Gastroesophageal sphincter (tissue), 4 donors: Measurements from ENCODE around the gene HSPBP1. TPM values are rescaled to one million over a fixed set of nuclear protein-coding genes. Genes with fewer than 3 reads are reported as not detected.

Source experiments
- ATAC-seq: fragments of 150-250 bp; one replicate; pipeline ENCODE4 v1.9.1; 2016; ENCODE audit warnings: mild to moderate bottlenecking, moderate library complexity
- H3K27ac ChIP-seq, 4 donors: fragments of 200-600 bp; sonication (generic) in 3 of 4; 1 replicate in 3 of 4; 2 replicates in 1 of 4; pipeline ENCODE4 v1.5.1; 2016 to 2019
- H3K27me3 ChIP-seq: fragments of 200-600 bp; sonication (generic); one replicate; pipeline ENCODE4 v1.5.1; 2019
- H3K36me3 ChIP-seq, 2 donors: fragments of 200-600 bp; sonication (generic); one replicate each; pipeline ENCODE4 v1.5.1; 2019; ENCODE audit warnings: control low read depth in 1 of 2
- H3K4me1 ChIP-seq, 3 donors: fragments of 200-600 bp; sonication (generic); 1 replicate in 2 of 3; 2 replicates in 1 of 3; pipeline ENCODE4 v1.5.1; 2016 to 2019; ENCODE audit warnings: control low read depth in 2 of 3
- H3K4me3 ChIP-seq, 2 donors: fragments of 200-600 bp; sonication (generic); one replicate each; pipeline ENCODE4 v1.5.1; 2019; ENCODE audit warnings: mild to moderate bottlenecking in 1 of 2, moderate library complexity in 1 of 2
- H3K9me3 ChIP-seq, 3 donors: fragments of 200-600 bp; sonication (generic); one replicate each; pipeline ENCODE4 v1.5.1; 2017 to 2019; ENCODE audit warnings: control low read depth in 2 of 3
- CTCF ChIP-seq, 4 experiments: fragments of 200-600 bp in 2 of 4; fragments of 450-650 bp in 2 of 4; sonication (generic) in 1 of 4; IDR thresholded peaks; one replicate each; pipeline ENCODE4 v1.5.1; 2017 to 2019; ENCODE audit warnings: antibody characterized with exemption in 4 of 4, mild to moderate bottlenecking in 2 of 4, moderate library complexity in 2 of 4
- EP300 ChIP-seq: sonication (generic); formaldehyde crosslinking; IDR thresholded peaks from one replicate; pipeline ENCODE4 v1.6.1; 2017; ENCODE audit warnings: antibody characterized with exemption, mild to moderate bottlenecking
- POLR2A ChIP-seq, 2 donors: fragments of 450-650 bp; IDR thresholded peaks; one replicate each; pipeline ENCODE4 v1.6.1; 2017; ENCODE audit warnings: antibody characterized with exemption in 2 of 2, mild to moderate bottlenecking in 2 of 2, moderate library complexity in 1 of 2
- POLR2AphosphoS5 ChIP-seq: sonication (generic); formaldehyde crosslinking; IDR thresholded peaks from one replicate; pipeline ENCODE4 v1.6.1; 2017; ENCODE audit warnings: antibody characterized with exemption
- WGBS, 2 donors: methylation state at CpG; one replicate each; pipeline ENCODE4 v1.1.5; 2018; ENCODE audit warnings: low coverage in 1 of 2; 5-methylcytosine and 5-hydroxymethylcytosine counted together
- total RNA-seq, 4 donors: library from RNA; depleted of rRNA; stranded (reverse); fragments of >200 nt; gene quantifications; one replicate each; pipeline ENCODE4 v1.1.0, GENCODE V29; 2016

HSPBP1 gene
- total RNA-seq, 4 donors from 2014 or later: 20.9 to 37.1 (median 26.5) TPM

- no peak overlapping the region for H3K27ac ChIP-seq
- TF ChIP-seq POLR2A (IDR thresholded peaks at IDR 0.05) (no peak), CTCF (IDR thresholded peaks at IDR 0.05) (no peak), EP300 (no peak), POLR2AphosphoS5 (no peak)
- WGBS, 2 donors: 83 to 89% methylated on average over 5 to 10 of the region's 21 CpGs
- peaks cover 0 to 99% (median 41%) of the 10 kb centered on the region in 3 donors for H3K4me1 ChIP-seq
- no peaks in the 10 kb centered on the region for H3K27me3 ChIP-seq
- peaks cover 0 to 15% of the 10 kb centered on the region in 2 donors for H3K36me3 ChIP-seq
- no peak overlapping the region for H3K4me3 ChIP-seq
- ATAC-seq: no peak
- H3K9me3 ChIP-seq: no peaks in the 10 kb centered on the region
Measured at GRCh38 chr19:55252760-55253663, 26.9 kb downstream of the HSPBP1 start.

GRCh38 chr19:55251341-55252081 is 28.4 kb downstream of the HSPBP1 start:
- TF ChIP-seq POLR2A (IDR thresholded peaks at IDR 0.05) (no peak), CTCF (IDR thresholded peaks at IDR 0.05) (no peak), EP300 (no peak), POLR2AphosphoS5 (no peak)
- Histone ChIP-seq H3K27me3 (no peaks in the 10 kb centered on the region), H3K36me3 (peaks cover 0 to 22% of the 10 kb centered on the region in 2 donors), H3K9me3 (no peaks in the 10 kb centered on the region), H3K4me3 (no peak overlapping the region), H3K4me1 (peaks cover 0 to 95% (median 40%) of the 10 kb centered on the region in 3 donors), H3K27ac (no peak overlapping the region)
- 81 to 94% methylated on average over 3 to 5 of the region's 19 CpGs for WGBS, 2 donors
- ATAC-seq: no peak

GRCh38 chr19:55250262-55251036 is 29.5 kb downstream of the HSPBP1 start:
- Histone ChIP-seq H3K9me3 (no peaks in the 10 kb centered on the region), H3K36me3 (peaks cover 0 to 32% of the 10 kb centered on the region in 2 donors), H3K4me3 (no peak overlapping the region), H3K4me1 (peaks cover 0 to 84% (median 29%) of the 10 kb centered on the region in 3 donors), H3K27ac (no peak overlapping the region), H3K27me3 (no peaks in the 10 kb centered on the region)
- TF ChIP-seq POLR2A (IDR thresholded peaks at IDR 0.05) (no peak), CTCF (IDR thresholded peaks at IDR 0.05) (no peak), POLR2AphosphoS5 (no peak), EP300 (no peak)
- ATAC-seq: no peak
- WGBS, 2 donors: 87 to 100% methylated on average over 1 to 8 of the region's 18 CpGs

- no peaks in the 10 kb centered on the region for H3K9me3 ChIP-seq
- H3K4me1 ChIP-seq: peaks cover 0 to 78% (median 23%) of the 10 kb centered on the region in 3 donors
- no peak overlapping the region for H3K27ac ChIP-seq
- H3K36me3 ChIP-seq: peaks cover 0 to 38% of the 10 kb centered on the region in 2 donors
- no peak for ATAC-seq
- TF ChIP-seq CTCF (IDR thresholded peaks at IDR 0.05): no peak
- no peak for TF ChIP-seq POLR2AphosphoS5
- TF ChIP-seq POLR2A (IDR thresholded peaks at IDR 0.05): no peak
- no peak for TF ChIP-seq EP300
- H3K4me3 ChIP-seq: no peak overlapping the region
- WGBS, 2 donors: 87% methylated on average over 6 of the region's 11 CpGs; no CpG with 5 or more reads in 1 of the 2 donors
- H3K27me3 ChIP-seq: no peaks in the 10 kb centered on the region
Measured at GRCh38 chr19:55249841-55250240, 30.1 kb downstream of the HSPBP1 start.
